ENCODE data around the gene TRA2B.
A peak's percentile ranks its signal among the peaks of the same experiment; 100 is the strongest.

TRA2B gene

DNA sequence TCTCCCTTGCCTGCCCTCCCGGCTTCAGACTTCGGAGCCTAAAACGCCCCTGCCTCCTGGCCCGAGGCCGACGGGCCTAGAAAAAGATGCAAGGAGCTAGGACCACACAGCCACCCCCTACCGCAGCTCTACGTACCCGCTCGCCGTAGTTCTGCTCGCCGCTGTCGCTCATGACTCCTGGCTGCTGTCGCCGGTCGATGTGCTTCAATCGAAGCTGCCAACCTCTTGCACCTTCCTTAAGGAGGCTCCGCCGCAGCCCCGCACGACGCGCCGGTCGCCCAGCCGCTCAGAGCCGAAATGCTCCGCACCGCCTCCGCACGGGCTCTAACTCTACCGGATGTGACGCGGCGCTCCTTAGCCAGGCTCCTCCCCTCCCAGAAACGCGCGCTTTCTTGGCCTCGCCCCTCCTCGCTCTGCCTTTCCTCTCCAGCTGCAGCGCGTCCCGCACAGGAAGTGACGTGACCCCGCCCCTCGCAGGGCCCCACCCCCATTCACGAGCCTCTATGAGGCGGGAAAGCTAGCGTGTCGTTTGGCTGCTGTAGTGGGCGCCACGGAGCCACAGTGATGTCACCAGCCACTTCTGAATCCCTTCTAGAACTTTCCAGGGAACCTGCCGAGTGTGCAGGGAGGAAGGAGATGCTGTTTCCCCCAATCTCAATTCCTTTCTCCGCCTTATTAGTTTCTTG, at the start of gene TRA2B:
TRA2B (minus strand) TSS at position 326 of the 686 bp plus-strand sequence; CDS start at position 172, 154 bp downstream.
- peak; percentile 79 for FAIRE-seq

DNA sequence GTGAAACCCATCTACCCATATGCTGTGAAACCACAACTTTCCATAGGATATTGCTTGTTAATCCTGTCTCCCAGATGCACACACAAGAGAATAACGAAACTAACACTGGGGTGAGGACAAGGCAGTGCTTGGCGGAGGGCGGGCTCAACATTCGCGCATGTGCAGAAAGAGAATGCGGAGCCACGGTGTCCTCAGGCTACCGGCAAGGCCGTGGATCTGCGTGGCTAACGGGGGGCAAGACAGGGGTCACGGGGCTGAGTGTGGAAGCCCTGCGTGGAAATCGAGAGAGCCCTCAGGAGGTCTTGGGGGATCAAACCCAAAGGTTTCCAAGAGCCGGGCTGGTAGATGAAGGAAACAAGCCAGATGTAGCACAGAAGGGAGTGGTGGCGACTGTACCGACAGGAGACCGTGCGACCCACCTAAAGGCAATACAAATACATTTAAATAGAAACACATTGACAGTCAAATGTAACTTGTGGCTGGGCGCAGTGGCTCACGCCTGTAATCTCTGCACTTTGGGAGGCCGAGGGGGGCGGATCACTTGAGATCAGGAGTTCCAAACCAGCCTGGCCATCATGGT, 48.5 kb upstream of the TRA2B start:
- no peak for FAIRE-seq

DNA sequence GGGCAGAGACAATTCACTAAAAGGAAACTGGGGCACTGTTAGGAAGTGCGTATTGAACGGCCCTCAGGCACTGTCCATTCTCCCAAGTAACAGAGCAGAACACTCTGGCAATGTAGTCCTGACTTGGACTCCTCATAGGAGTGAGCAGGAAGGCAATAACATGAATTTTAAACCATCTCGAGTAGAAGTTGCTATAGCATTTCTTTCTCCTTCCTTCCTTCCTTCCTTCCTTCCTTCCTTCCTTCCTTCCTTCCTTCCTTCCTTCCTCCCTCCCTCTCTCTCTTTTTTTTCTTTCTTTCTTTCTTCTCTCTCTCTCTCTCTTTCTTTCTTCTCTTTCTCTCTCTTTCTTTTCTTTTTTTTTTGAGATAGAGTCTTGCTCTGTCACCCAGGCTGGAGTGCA, 46.4 kb upstream of the TRA2B start:
- FAIRE-seq, result no peak

DNA sequence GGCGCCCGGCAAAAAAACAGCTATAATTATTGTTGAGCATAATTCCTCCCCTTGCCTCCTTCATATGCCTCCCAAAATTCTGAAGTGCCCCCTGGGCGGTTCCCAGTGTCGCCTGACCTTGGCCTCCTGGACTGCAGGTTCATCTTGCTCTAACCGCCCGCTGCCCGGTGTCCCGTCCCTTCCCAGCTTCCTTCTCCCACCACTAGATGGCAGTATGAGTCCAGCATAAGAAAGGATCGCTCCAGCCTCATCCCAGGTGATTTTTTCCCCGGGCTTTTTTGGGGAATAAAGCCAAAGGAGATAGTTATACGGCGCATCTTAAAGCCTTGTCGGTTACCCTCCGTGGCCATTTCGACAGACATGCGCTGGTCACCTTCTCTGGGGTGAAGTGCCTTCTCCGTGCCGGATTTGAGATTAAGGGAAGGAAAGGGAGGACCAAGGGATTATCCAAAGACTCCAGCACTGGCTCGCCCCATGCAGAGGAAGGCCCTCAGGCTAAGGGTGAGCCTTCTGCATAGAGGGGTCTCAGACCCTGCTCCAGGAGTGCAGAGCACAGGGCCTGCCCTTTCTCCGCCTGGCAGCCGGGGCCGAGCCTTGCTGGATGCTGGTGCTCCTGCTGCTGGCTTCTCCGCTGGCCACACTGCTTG, 45.8 kb upstream of the TRA2B start:
- no peak for FAIRE-seq

DNA sequence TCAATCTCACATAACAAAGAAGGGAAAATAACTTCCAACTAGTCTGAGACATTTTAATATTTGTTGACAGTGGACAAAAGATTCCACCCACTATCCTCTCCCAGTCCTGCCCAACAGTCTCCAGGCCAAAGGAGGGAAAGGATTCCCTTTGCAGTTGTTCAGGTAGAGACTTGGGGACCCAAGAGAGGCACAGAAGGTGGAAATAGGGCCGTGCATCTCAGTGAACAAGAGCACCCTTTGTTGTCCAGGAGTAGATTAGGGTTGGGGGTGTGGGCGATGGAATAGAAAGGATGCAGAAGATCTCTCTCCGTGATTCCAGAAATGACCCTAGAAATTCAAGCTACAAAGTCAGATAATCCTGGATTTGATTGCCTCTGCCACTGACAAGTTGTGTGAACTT, 44.8 kb upstream of the TRA2B start:
- FAIRE-seq, result no peak

DNA sequence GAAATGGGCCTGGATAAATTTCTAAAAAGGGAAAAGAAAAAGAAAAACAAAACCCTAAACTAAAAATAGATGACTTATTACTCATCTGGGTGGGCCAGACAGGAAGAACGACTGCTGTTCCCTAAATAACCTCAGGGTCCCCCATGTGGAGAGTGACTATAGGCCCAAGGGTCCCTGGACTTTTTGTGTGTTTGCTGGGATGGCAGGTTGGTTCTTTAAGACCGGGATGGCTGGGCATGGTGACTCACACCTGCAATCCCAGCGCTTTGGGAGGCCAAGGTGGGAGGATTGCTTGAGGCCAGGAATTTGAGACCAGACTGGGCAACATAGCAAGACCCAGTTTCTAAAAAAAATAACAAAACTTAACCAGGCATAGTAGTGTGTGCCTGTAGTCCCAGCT, 43.8 kb upstream of the TRA2B start:
- no peak for FAIRE-seq

DNA sequence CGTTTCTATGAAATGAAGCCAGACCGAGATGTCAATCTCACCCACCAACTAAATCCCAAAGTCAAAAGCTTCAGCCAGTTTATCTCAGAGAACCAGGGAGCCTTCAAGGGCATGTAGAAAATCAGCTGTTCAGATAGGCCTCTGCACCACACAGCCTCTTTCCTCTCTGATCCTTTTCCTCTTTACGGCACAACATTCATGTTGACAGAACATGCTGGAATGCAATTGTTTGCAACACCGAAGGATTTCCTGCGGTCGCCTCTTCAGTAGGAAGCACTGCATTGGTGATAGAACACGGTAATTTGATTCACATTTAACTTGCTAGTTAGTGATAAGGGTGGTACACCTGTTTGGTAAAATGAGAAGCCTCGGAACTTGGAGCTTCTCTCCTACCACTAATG, 41.9 kb upstream of the TRA2B start:
- no peak for FAIRE-seq

DNA sequence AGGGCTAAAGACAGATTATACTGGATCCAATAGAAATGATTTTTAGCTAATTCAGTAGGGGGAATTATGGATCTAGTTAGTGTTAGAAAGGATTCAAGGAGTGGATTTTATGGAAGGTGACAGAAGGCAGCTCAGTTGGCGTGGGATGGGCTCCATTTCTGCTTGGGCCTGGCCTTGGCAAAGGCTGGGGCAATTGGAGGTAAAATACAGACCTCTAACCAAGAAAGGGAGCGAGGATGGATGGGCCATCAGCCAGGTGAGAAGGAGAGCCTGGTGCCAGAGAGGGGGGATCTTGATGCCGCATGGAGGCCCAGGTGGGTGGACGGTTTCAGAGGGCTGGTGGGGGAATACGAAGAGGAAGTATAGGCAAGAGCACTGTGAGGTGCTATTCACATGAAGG, 40.7 kb upstream of the TRA2B start:
- FAIRE-seq, result no peak

DNA sequence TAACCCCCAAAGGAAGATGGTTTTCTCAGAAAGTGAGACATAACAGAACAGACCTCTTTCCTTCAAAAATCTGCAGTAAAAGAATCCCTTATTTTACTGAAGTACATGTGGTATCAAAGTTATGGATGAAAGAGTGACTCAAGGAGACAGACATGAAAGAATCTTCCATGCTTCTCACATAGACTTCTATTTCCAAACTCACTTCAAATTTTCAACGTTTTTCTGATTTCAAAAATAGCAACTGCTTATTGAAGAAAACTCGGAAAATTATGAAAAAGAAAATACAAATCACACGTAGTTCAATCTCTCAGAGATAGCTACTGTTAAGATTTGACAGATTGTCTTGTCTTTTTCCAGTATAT, 39.8 kb upstream of the TRA2B start:
- FAIRE-seq, result no peak

DNA sequence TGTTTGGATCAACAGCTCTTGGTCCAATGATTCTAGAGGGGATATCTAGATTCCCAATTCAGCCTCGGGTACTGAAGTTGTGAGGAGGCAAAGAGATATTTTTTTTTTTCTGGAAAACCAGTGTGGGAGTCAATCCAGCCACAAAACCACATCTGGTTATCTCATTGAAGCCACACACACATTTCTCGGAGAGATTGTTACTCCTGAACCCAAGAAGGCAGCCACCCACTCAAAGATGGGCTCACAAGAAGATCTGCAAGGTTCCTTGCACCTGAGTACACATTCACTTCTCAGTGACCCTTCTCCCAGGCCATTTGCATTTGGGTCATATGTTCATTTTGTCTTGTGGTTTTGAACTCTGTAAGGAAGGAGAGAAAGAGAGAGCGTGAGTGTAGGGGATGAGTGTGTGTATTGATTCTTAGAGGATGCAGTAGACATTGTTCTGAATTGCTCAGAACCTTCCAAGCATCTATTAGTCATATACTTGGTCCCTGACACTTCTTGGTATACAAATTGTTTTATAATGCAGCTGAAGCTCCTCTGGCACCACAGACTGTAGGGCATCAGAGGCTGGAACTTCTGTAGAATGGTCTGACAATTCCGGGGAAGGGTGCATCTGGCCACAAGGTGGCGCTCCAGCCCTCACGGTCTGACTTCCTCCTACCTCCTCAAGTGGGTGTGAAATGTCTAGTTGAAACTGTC, 39.3 kb upstream of the TRA2B start:
- FAIRE-seq, result peak; percentile 17

DNA sequence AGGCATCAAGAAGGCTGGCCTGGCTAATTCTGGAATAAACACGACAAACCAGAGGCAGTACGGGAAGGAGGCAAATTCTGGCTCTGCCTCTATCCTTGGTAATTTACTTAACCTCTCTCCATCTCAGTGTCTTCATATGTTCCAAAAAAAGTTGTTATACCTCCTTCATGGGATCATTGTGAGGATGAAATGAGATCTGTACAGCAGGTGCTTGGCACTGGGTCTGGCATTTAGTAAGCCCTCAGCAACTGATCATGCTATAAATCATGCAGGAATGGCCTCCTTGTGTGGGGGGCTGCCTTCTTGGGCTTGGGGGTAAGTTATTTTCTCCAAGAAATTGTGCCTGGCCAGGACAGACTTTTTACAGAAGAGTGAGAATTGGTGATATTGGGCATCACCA, 38.3 kb upstream of the TRA2B start:
- FAIRE-seq, result no peak

DNA sequence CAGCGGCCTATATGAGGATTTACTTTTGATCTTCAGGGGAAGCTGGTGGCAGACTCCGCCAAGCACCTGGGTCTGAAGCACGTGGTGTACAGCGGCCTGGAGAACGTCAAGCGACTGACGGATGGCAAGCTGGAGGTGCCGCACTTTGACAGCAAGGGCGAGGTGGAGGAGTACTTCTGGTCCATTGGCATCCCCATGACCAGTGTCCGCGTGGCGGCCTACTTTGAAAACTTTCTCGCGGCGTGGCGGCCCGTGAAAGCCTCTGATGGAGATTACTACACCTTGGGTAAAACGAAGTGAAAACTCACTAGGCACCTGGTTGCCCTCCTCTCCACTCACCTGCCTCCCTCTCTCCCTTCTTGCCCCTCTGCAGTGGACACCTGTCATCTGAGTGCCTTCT, 33.8 kb upstream of the TRA2B start:
- no peak for FAIRE-seq

DNA sequence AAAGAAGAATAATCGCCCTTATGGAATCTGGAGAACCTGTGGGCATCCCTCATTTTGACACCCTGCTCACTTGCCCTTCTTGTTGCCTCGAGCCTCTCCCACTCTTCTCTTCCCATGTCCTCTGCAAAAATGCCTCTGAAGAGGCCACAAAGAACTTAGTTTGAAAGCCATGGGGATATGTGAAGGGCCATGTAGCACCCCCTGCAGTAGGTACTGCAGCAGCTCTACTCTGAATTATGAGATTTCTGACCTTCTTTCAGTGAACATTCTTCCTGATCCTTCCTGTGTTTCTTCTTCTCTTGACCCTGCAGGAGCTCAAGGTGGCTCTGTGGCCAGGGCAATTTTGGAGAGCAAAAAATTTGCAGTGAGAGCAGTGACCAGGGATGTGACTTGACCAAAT, 30.4 kb upstream of the TRA2B start:
- FAIRE-seq, result no peak

DNA sequence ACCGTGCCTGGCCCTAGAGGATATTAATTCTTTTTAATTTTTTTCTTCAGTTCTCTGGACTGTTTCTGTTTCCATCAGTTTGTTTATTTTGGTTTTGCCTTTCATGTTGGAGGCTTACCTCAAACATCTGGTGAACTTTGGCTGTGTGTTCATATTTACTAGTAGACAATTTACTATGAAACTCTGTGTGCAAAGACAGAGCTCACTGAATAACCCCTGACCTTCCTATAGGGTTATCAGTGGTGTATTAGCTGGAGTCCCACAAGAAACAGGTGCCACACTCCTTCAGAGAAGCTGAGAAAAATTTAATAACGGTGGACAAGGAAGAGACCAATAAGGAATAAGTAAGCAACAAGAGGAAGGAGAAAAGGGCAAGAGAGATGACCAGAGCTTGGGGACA, 28.8 kb upstream of the TRA2B start:
- no peak for FAIRE-seq

DNA sequence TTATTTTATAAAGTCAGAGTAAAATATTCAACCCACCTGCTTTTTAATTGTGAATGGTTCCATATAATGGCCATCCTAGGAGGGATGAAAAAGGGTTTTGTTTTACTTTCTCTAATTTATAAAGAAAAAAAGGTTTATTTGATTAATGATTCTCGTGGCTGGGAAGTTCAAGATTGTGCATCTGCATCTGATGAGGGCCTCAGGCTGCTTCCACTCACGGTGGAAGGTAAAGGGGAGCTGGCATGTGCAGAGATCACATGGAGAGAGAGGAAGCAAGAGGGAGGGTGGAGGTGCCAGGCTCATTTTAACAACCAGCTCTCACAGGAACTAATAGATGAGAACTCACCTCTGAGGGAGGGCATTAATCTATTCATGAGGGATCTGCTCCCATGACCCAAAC, 27.7 kb upstream of the TRA2B start:
- no peak for FAIRE-seq

DNA sequence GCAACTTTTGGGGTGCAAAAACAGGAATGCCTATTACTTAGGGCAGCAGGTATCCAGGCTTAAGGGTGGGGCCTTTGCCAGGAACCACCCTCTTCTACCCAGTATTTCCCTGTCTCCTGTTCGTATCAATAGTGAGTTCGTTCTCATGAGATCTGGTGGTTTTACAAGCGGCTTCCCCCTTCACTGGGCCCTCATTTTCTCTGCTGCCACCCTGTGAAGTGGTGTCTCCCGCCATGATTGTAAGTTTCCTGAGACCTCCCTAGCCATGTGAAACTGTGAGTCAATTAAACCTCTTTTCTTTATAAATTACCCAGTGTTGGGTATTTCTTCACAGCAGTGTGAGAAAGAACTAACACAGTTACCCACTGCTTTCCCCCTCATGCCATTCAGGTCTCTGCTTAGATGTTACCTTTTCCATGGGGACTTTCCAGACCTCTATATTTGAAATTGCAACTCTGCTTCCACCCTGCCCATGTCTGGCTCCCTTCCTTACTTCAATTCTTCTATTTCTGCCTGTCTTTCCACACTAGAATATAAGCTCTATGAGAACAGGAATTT, 23.9 kb upstream of the TRA2B start:
- no peak for FAIRE-seq

DNA sequence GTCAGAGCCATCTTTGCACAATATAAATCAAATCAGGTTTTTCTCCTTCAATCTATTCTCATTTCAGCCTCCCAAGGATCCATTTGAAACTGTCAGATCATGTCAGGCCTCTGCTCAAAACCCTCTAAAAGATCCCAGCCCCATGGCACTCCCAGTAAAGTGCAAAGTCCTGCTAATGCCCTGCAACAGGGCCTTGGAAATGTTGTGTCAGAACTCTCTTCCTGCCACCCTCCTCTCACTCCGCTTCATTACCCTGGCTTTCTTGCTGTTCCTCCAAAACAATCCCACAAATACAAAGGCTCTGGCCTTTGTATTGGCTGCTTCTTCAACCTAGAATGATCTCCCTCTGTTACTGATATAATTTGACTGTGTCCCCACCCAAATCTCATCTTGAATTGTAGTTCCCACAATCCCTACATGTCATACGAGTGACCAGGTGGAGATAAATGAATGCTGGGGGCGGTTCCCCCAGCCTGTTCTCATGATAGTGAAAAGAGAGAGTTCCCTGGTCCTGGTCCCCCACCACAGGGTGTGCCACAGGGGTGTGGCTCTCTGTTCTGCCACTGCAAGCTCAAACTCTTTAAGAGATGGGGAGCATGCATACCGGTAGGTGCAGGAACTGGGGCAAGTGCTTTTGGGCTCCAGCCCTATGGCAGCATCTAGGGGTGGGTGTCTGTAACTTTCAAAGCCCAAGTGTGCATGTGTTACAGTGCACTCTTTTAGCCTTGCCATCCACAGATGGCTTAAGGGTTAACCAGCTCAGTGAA, 22.9 kb upstream of the TRA2B start:
- FAIRE-seq, result no peak

DNA sequence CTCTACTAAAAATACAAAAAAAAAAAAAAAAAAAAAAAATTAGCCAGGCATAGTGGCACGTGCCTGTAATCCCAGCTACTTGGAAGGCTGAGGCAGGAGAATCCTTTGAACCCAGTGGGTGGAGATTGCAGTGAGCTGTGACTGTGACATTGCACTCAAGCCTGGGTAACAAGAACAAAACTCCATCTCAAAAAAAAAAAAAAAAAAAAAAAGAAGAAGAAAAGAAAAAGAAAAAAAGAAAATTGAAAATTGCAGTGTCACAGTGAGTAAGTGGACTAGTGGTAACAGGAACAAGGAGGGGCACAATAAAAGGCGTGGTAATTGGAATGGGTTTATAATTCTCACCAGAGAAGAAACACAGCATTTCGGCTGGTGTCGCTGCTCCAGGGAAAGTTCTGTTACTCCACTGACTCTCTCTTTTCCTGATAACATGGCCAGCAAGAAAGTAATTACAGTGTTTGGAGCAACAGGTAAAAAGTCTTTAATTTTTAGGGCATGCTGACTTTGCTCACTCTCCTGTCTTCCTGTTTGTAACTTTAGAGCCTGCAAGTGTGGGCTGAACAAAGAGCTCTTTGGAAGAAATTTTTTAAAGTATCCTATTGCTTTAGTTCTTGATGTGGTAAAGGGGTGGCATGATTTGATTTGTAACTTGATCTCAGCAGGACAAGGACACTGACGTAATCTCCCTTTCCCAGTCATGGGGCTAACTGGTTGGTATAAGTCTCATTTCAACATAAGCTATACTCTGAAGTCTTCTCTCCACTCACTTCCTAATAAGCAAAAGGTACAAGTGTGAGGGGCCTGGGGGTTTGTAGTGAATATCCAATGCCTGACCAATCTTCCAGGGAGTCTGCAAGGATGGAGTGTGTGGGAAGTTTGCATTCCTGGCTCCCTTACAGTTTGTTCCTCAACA, 22.1 kb upstream of the TRA2B start:
- FAIRE-seq, result no peak

DNA sequence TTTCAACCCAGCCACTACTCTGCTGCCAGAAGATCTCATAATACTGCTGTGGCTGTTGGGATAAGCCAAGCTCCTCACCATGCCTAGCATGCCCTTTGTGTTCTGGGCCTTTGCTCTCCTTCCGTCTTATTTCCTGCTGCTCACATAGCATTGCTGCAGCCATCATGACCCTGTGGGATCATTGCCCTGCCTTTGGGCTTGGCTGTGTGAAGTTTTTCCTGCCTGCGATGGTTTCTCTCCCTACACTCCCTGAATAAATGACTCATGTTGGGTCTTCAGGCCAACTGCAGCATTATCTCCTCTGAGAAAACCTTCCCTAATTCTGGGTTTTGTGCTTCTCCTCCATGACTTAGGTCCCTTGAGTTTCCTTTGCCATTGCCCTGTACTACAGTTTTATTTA, 20.8 kb upstream of the TRA2B start:
- FAIRE-seq, result no peak

DNA sequence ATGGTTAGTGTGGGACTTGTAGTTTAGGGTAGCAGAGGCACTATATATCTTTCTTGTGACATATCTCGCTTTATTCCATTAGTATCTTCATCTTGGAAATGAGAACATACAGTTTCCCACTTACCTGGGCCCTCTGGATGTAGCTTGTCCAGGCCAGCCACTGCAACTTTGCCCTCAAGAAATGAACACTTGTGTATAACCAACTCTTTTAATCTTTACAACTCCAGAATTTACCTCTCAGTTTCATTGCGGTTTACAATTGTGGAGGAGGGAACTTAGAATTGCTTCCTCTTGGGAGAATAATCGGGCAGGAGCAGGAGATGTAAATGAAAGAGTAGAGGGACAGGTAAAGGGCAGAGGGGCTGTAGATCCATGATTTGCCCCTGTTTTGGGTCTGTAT, 18.4 kb upstream of the TRA2B start:
- FAIRE-seq, result no peak

DNA sequence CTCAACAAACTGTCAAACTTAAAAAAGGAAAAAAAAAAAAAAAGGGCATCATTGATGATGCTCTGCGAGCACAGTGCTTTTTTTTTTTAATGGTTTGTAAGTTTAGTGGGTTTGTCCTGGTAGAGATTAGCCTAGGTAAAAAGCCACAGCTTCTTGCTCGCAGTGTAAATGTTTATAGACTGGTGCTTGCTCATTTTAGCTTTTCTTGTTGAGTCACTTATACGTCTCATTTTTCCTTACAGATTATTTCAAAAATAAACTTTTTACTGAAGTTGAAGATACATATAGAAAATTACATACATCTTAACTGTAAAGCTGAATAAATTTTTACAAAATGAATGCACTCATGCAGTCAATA, 16.5 kb upstream of the TRA2B start:
- no peak for FAIRE-seq

DNA sequence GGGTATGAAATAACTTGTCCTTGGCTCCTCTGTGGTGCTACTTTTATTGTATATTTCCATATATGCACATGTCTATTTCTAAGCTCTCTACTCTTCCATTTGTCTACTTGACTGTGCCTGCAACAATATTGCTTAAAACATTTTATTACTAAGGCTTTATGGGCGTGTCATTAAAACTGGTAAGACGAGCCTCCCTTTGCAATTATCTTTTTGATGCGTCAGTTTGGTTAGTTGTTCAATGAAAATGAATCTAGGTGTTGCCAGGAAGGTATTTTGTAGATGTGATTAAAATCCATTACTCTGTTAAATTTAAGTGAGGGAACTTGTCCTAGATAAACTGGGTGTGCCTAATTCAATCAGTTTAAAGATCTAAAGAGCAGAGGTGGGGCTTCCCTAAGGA, 12.9 kb upstream of the TRA2B start:
- FAIRE-seq, result no peak

Data from TTC549 (cell line).